GM21423 (cell line): ENCODE results near the gene IL1RAPL1.

Source experiments
- ATAC-seq: cut with Tn5 transposase; IDR thresholded peaks from one replicate; pipeline ENCODE4 v1.9.1; 2021; ENCODE audit warnings: mild to moderate bottlenecking, moderate library complexity; ENCODE audit not compliant: unreplicated experiment

The IL1RAPL1 gene

DNA sequence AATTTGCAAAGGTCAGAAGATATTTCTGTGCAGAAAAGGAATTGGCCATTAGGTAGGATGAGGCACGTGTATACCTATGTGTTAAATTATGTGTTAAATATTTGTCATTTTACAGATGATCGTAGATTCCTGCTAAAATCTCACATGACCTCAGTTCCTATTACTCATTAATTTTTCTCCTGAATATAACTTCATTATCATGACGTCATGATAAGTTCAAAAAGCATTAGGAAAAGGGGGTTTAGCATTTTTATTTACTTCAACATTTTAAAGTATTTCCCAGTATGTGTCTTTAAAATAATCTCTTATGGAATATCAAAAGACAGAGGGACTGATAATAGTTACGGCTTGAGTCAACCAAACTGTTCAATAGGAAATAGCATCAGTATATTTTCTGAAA, 372.8 kb downstream of the IL1RAPL1 start:
- no peak for ATAC-seq

DNA sequence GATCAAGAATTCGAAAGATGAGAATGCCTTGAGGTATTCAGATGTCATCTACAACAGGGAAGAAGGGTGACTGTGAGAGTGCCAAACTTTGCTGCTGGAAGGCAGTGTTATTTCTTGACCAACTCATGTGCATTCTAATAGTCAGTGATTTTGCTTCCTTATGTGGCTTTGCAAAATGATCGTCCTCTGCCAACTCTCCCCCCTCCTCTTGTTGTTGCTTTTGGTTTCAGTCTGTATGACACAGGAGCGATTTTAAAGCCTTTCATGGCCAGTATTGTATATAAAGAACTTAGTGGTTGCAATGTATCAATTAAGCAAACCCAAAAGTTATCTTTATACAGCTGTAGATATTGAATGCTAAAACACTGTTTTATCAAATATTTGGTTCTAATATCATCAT, 379.1 kb downstream of the IL1RAPL1 start:
- ATAC-seq: no peak

GRCh38 chrX:28969126-28969525, 381.9 kb downstream of the IL1RAPL1 start:
- ATAC-seq: no peak

GRCh38 chrX:28979877-28980276, 392.6 kb downstream of the IL1RAPL1 start:
- no peak for ATAC-seq

GRCh38 chrX:28981952-28982351, 394.7 kb downstream of the IL1RAPL1 start:
- no peak for ATAC-seq

- ATAC-seq: no peak
Measured at GRCh38 chrX:28988246-28988645, 401.0 kb downstream of the IL1RAPL1 start.

DNA sequence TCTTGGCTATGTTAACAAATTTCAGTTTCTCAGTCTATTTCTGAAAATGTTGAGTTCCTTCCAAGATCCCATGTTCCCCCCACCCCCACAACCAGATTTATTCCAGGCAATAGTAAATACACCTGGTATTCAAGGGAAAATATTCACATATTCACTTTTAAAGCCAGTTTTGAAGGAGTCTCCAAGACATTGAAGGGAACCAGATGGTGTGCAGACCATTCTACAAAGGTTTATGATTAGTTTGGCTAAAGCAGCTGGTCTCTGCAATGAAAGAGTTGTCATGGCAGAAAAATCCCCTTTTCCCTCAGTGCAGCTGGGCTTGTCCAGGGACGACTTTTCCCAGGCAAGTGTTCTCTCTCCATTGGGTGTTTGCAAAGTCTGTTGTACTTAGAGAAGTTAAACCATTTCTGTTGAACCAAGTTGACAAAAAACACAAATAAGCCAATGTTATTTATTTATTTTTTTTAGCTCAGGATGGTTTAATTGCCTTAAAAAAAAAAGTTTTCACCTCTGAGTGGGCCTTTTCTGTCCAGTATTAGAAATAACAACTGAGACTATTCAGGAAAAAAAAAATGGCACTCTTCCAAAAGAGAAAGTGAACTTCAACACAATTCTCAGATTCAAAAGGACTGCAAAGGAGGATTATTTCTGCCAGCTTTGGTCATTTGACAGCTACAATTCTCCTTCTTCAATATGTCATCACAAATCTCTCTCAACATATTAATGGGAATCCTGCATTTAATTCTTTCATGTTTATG, 410.6 kb downstream of the IL1RAPL1 start:
- no peak for ATAC-seq

- no peak for ATAC-seq
Measured at GRCh38 chrX:28998609-28999135, 411.4 kb downstream of the IL1RAPL1 start.

GRCh38 chrX:29012867-29013266, 425.6 kb downstream of the IL1RAPL1 start:
- ATAC-seq: no peak

GRCh38 chrX:29023207-29023606, 436.0 kb downstream of the IL1RAPL1 start:
- no peak for ATAC-seq

DNA sequence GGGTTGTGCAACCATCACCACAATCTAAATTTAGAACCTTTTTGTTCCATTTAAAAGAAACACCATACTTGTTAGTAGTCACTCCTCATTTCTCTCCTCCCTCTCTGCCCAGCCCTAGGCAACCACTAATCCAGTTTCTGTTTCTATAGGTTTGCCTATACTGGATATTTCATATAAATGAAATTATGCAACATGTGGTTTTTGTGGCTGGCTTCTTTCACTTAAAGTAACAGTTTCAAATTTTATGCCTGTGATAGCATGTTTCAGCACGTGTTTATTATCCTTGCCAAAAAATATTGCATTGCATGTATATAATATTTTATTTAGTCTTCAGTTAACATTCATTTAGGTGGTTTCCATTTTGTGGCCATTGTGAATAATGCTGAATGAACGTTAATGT, 437.6 kb downstream of the IL1RAPL1 start:
- ATAC-seq: no peak

- no peak for ATAC-seq
Measured at GRCh38 chrX:29039501-29039900, 452.3 kb downstream of the IL1RAPL1 start.

GRCh38 chrX:29040160-29040559, 452.9 kb downstream of the IL1RAPL1 start:
- ATAC-seq: no peak

GRCh38 chrX:29042341-29042740, 455.1 kb downstream of the IL1RAPL1 start:
- ATAC-seq: no peak

- no peak for ATAC-seq
Measured at GRCh38 chrX:29043746-29044145, 456.5 kb downstream of the IL1RAPL1 start.

DNA sequence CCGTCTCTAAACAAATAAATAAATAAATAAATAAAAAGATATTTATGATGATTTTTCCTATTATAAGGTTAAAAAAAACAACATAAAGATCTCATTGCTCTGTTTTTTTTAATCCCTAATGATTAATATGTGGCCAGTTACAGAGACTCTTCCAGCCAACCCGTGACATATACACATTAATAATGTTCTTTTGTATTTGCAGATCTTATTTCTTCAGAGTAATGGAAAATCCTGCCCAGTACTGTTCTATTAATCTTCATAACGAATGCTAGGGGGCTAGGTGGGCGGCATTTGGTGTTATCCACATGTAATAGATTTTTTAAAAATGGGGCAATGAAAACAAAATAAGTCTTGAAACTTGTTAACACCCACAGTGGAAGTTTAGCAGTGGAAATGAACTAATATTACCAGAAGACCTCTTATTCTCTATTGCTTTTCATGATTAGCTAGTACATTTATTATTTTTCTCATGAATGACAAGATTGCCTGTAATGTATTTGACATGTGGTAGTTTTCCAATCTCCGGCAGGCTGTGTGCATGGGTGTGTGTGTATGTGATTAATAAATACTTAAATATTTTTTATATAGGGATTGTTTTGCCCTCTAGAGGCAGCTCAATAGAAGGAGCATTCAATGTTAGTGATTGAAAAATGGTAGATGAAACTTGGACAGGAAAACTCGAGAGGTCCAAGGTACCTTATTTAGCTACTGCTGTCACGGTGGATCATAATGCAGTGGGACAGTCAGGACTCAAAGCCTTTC, 457.4 kb downstream of the IL1RAPL1 start:
- ATAC-seq: no peak

- ATAC-seq: no peak
Measured at GRCh38 chrX:29065477-29065876, 478.2 kb downstream of the IL1RAPL1 start.

DNA sequence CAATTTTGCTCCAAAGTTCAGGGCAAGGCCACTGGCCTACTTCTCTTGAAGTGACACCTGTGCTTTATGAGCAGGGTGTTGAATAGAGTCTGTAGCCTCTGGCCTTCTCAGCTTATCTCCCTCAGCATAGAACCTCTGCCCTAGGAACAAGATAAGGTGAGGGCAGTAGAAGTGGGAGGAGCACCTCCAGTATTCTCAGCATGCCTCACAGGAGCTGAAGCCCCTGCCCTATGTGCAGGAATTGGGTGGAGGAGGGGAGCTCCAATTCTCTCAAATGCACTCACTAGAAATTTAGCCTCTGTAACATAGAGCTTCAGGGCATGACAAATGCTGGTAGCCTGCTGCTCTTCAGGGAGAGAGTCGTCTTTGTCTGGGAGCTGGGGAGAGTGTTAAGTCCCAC, 479.3 kb downstream of the IL1RAPL1 start:
- ATAC-seq: no peak

DNA sequence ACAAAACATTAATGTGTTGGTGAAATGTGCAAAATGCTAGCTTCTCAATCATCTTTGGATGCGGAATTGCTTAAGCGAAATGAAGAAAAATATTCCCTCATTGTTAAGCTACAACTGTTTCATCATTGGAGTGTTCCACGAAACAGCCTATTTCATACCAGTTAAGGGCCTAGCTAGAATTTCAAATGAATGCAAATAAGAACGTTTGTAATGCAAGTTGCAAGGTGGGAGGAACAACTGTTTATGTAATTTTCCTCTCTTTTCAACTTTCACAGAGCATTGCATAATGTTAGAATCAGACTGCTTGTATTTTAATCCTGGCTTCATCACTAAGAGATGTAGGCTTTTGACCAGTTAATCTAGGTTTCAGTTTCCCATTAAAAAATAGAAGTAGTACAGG, 480.1 kb downstream of the IL1RAPL1 start:
- ATAC-seq: no peak

GRCh38 chrX:29071525-29072320, 484.5 kb downstream of the IL1RAPL1 start:
- ATAC-seq: no peak

DNA sequence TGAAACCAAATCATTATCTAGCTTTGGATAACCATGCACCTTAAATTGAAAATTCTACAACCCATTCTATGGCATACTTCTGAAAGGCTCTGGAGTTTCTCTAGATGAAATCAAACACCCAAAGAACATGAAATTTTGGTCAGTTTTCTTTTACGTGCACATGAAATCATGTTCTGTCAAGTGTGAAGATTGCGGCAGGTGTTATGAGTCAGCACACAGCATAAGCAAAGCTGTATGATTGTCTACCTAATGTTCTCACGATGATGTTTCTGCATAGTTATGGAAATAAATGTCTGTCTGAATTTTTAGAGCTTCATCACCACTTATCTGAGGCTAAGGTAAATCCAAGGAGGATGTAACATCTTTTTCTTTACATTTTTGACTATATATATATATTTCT, 495.3 kb downstream of the IL1RAPL1 start:
- ATAC-seq: no peak
